ENCODE data around the gene BBOF1. TPM values are rescaled to one million over a fixed set of nuclear protein-coding genes. Genes with fewer than 3 reads are reported as not detected.
A peak's percentile ranks its signal among the peaks of the same experiment; 100 is the strongest.
"Not testable (repeated sequence)": the region's sequence is repeated elsewhere in the genome, so short reads cannot be mapped to it uniquely, and the experiment has no call there.

The BBOF1 gene
- polyA plus RNA-seq, 1 experiment, result 3.5 TPM

DNA sequence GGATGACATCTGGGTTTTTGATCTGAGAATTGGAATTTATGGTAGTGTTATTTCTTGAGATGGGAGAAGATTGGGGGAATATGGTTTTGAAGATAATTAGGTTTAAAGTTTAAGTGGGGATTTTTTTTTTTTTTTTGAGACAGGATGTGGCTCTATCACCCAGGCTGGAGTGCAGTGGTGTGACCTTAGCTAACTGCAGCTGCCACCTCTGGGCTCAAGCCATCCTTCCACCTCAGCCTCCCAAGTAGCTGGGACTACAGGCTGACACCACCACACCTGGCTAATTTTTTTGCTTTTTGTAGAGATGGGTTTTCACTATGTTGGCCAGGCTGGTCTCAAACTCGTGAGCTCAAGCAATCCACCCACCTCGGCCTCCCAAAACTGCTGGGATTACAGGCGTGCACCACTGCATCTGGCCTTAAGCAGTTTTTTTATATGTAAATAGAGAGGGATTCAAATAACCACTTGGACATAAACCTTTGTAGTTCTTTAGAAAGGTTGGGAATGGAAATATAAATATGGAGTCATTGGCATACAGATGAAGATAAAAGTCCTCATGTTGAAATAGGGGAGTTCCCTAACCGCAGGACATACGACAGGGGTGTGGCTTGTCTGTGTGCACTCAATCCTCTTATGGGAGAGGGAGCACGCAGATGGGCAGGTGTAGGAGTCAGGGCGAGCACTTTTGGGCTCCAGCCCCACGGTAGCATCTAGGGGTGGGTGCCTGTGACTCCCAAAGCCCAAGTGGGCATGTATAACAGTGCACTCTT, 70.3 kb downstream of the BBOF1 start:
- no peaks in the 10 kb centered on the region; the same call in 1 of the 2 replicates for H3K36me3 ChIP-seq (ENCODE audit: control insufficient read depth, insufficient read depth, low read length)
- POLR2A ChIA-PET, result no interaction called here
- DNase-seq (ENCODE audit: low read depth), result no peak
- H3K4me3 ChIP-seq (ENCODE audit: low read depth, low read length), result no peak overlapping the region
- CTCF ChIA-PET, result no interaction called here
- TF ChIP-seq, protein P1, sequence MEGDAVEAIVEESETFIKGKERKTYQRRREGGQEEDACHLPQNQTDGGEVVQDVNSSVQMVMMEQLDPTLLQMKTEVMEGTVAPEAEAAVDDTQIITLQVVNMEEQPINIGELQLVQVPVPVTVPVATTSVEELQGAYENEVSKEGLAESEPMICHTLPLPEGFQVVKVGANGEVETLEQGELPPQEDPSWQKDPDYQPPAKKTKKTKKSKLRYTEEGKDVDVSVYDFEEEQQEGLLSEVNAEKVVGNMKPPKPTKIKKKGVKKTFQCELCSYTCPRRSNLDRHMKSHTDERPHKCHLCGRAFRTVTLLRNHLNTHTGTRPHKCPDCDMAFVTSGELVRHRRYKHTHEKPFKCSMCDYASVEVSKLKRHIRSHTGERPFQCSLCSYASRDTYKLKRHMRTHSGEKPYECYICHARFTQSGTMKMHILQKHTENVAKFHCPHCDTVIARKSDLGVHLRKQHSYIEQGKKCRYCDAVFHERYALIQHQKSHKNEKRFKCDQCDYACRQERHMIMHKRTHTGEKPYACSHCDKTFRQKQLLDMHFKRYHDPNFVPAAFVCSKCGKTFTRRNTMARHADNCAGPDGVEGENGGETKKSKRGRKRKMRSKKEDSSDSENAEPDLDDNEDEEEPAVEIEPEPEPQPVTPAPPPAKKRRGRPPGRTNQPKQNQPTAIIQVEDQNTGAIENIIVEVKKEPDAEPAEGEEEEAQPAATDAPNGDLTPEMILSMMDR (IDR thresholded peaks at IDR 0.05; ENCODE audit: insufficient read depth, low read depth, low read length), result no peak
- H3K27me3 ChIP-seq (ENCODE audit: control insufficient read depth, insufficient read depth, low read length), result no peaks in the 10 kb centered on the region

DNA sequence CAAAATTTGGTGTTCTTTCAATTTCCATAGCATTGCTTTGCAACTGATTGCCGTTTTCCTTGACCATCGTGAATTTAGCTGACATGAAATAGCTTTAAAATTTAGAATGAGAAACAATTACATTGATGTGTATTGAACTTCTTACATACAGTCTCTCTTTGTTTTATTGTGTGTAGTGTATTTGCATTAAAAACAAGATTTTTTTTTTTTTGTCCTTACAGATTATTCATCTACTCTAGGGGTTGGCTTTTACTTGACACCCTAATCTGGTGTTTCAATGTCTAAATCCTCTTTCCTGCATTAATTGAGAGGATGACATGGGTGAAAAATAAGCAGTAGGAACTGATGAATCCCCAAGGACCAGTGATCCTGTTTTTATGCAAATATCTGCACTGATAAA, 86.2 kb downstream of the BBOF1 start:
- DNase-seq (ENCODE audit: low read depth), result no peak
- POLR2A ChIA-PET, result interaction anchor here (0.7 kb wide), 1 partner anchor 908 kb away, joined by 3 read pairs; no protein-coding TSS in a partner anchor
- H3K4me3 ChIP-seq (ENCODE audit: low read depth, low read length), result no peak overlapping the region
- no peaks in the 10 kb centered on the region for H3K27me3 ChIP-seq (ENCODE audit: control insufficient read depth, insufficient read depth, low read length)
- TF ChIP-seq, protein P1 (IDR thresholded peaks at IDR 0.05; ENCODE audit: insufficient read depth, low read depth, low read length), result no peak
- CTCF ChIA-PET, result interaction anchor here (0.7 to 1.9 kb wide), 2 partner anchors 153 kb away, joined by 4 to 7 read pairs; no protein-coding TSS in a partner anchor
- no peaks in the 10 kb centered on the region for H3K36me3 ChIP-seq (ENCODE audit: control insufficient read depth, insufficient read depth, low read length)

DNA sequence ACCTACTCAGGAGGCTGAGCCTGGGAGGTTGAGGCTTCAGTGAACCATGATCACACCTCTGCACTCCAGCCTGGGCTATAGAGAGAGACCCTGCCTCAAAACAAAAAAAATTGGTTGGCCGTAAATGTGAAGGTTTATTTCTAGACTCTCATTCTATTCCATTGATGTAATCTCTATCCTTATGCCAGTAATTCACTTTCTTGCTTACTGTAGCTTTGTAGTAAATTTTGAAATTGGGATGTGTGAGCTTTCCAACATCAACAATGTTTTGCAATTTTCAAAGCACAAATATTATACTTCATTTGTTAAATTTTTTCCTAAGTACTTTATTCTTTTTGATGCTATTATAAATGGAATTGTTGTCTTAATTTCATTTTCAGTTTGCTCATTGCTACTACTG, 90.2 kb downstream of the BBOF1 start:
- Histone ChIP-seq H3K4me3 (ENCODE audit: low read depth, low read length) (no peak overlapping the region), H3K27me3 (ENCODE audit: control insufficient read depth, insufficient read depth, low read length) (no peaks in the 10 kb centered on the region), H3K36me3 (ENCODE audit: control insufficient read depth, insufficient read depth, low read length) (no peaks in the 10 kb centered on the region)
- ChIA-PET CTCF (interaction anchor here (1.2 to 2.0 kb wide), 3 partner anchors 10 to 142 kb away, joined by 3 to 8 read pairs (median 6); no protein-coding TSS in a partner anchor), POLR2A (no interaction called here)
- DNase-seq (ENCODE audit: low read depth), result no peak
- TF ChIP-seq, protein P1 (IDR thresholded peaks at IDR 0.05; ENCODE audit: insufficient read depth, low read depth, low read length), result no peak

DNA sequence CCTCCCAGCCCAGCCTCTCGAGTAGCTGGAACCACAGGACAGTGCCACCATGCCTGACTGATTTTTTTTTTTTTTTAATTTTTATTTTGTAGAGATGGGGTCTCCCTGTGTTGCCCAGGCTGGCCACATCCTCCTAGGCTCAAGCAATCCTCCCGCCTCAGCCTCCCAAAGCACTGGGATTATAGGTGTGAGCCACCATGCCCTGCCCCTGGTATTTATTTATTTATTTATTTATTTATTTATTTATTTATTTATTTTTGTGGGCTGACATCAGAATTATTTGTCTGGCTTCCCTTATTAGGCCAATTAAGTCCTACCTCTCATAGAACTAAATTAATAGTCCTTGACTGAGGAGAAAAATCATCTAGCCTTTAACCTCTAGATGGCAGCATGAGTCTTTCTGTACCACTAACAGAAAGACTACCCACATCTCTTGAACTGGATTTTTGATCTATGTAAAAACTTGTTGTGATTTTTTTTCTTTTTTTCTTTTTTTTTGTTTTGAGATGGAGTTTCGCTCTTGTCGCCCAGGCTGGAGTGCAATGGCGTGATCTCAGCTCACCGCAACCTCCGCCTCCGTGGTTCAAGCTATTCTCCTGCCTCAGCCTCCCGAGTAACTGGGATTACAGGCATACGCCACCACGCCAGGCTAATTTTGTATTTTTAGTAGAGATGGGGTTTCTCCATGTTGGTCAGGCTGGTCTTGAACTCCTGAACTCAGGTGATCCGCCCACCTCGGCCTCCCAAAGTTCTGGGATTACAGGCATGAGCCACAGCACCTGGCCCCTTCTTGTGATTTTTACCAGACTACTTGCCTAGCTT, 92.5 kb downstream of the BBOF1 start:
- TF ChIP-seq, protein P1 (IDR thresholded peaks at IDR 0.05; ENCODE audit: insufficient read depth, low read depth, low read length), result peak; percentile 61
- peak; percentile 7 for DNase-seq (ENCODE audit: low read depth)
- POLR2A ChIA-PET; H3K27me3 ChIP-seq (ENCODE audit: control insufficient read depth, insufficient read depth, low read length); H3K36me3 ChIP-seq (ENCODE audit: control insufficient read depth, insufficient read depth, low read length); H3K4me3 ChIP-seq (ENCODE audit: low read depth, low read length): not testable (repeated sequence)
- CTCF ChIA-PET, result interaction anchor here (0.6 to 4.2 kb wide), 26 partner anchors 8 to 846 kb away, joined by 3 to 23 read pairs (median 4); no protein-coding TSS in a partner anchor

Small RNA genes within 50 kb of the gene (small RNA-seq; reads per million reads assigned to genes)
- not detected for gene AC005480.2 (ENCODE audit: insufficient read length, low read depth, low replicate concordance)

Other genes with a start within 250 kb of the BBOF1 start
- gene PTGR2, start 167.5 kb upstream of the BBOF1 start, polyA plus RNA-seq (2011; rRNA removed), result 1.3 and 3.0 TPM in 2 replicates
- gene ZNF410, start 132.5 kb upstream of the BBOF1 start, polyA plus RNA-seq (2011; rRNA removed), result 44.8 and 61.4 TPM in 2 replicates
- gene FAM161B, start 69.3 kb upstream of the BBOF1 start, polyA plus RNA-seq (2011; rRNA removed), result 2.5 and 2.6 TPM in 2 replicates
- 31.5 and 38.2 TPM in 2 replicates for gene COQ6, start 69.0 kb upstream of the BBOF1 start, polyA plus RNA-seq (2011; rRNA removed)
- 8.9 and 12.4 TPM in 2 replicates for gene ENTPD5, start 61 bp upstream of the BBOF1 start, polyA plus RNA-seq (2011; rRNA removed)
- 9.1 and 10.6 TPM in 2 replicates for gene ALDH6A1, start 65.1 kb downstream of the BBOF1 start, polyA plus RNA-seq (2011; rRNA removed)
- 7.4 and 7.7 TPM in 2 replicates for gene LIN52, start 65.6 kb downstream of the BBOF1 start, polyA plus RNA-seq (2011; rRNA removed)
- gene VSX2, start 220.1 kb downstream of the BBOF1 start, polyA plus RNA-seq (2011; rRNA removed), result not detected in 2 replicates